A673 (cell line): Measurements from ENCODE around the gene MS4A13. TPM values are rescaled to one million over a fixed set of nuclear protein-coding genes. Genes with fewer than 3 reads are reported as not detected.

Experiments used
- BruUV-seq: library from RNA; stranded (reverse); fragments of 400-500 nt; replicated peaks from 2 replicates; lab custom pipeline; 2021; lab: Mats Ljungman, UMichigan
- CTCF ChIA-PET: fragments of 300-600 bp; sonication (Branson Sonifier 250); formaldehyde crosslinking; loops from one replicate; lab custom pipeline; 2022; ENCODE audit warnings: antibody characterized with exemption; lab: Charles Lee
- POLR2A ChIA-PET: fragments of 300-600 bp; sonication (Branson Sonifier 250); formaldehyde crosslinking; loops from one replicate; lab custom pipeline; 2022; ENCODE audit warnings: antibody characterized with exemption; ENCODE audit not compliant: low non-redundant PET; lab: Charles Lee
- DNase-seq: peaks from one replicate; pipeline ENCODE4 v3.0.0-alpha.2; 2015; ENCODE audit warnings: low spot score
- H3K27ac ChIP-seq: fragments of 200-600 bp; sonication (generic); 2 replicates; pipeline ENCODE4 v1.5.1; 2016; ENCODE audit warnings: mixed run types, low read depth, mild to moderate bottlenecking, mixed read lengths, antibody characterized with exemption, low read length; ENCODE audit not compliant: poor library complexity, severe bottlenecking
- H3K27me3 ChIP-seq: fragments of 200-600 bp; sonication (generic); replicated peaks from 2 replicates; pipeline ENCODE4 v1.6.1; 2017; ENCODE audit warnings: mixed run types, low read depth, mild to moderate bottlenecking, mixed read lengths, antibody characterized with exemption, low read length; ENCODE audit not compliant: insufficient read depth, poor library complexity
- H3K36me3 ChIP-seq: fragments of 200-600 bp; sonication (generic); 2 replicates; pipeline ENCODE4 v1.6.1; 2016; ENCODE audit warnings: mixed run types, mild to moderate bottlenecking, mixed read lengths, antibody characterized with exemption, low read length; ENCODE audit not compliant: insufficient read depth, poor library complexity, severe bottlenecking
- H3K4me1 ChIP-seq: fragments of 200-600 bp; sonication (generic); 2 replicates; pipeline ENCODE4 v1.6.1; 2017; ENCODE audit warnings: mixed run types, mild to moderate bottlenecking, mixed read lengths, antibody characterized with exemption, low read length; ENCODE audit not compliant: insufficient read depth, poor library complexity, severe bottlenecking
- H3K4me3 ChIP-seq: fragments of 200-600 bp; sonication (generic); 2 replicates; pipeline ENCODE4 v1.5.1; 2016; ENCODE audit warnings: low read depth, mixed run types, mild to moderate bottlenecking, mixed read lengths, low read length; ENCODE audit not compliant: poor library complexity, severe bottlenecking
- H3K9me3 ChIP-seq: fragments of 200-600 bp; sonication (generic); 2 replicates; pipeline ENCODE4 v1.6.1; 2016; ENCODE audit warnings: mixed run types, low read depth, mild to moderate bottlenecking, mixed read lengths, antibody characterized with exemption, low read length; ENCODE audit not compliant: poor library complexity, severe bottlenecking
- EZH2 ChIP-seq: fragments of 200-600 bp; sonication (generic); IDR thresholded peaks from 2 replicates; pipeline ENCODE4 v1.6.1; 2017; ENCODE audit warnings: borderline replicate concordance, low read depth, mild to moderate bottlenecking, mixed read lengths, antibody characterized with exemption, low read length; ENCODE audit not compliant: poor library complexity, severe bottlenecking
- intact Hi-C: fragments of 100-400 bp; cut with micrococcal nuclease; formaldehyde crosslinking; loops from one replicate; pipeline ENCODE4 v1.10.0; 2022; ENCODE audit not compliant: unreplicated experiment
- total RNA-seq: library from RNA; stranded (reverse); gene quantifications from 2 replicates; pipeline ENCODE4 v1.2.3, GENCODE V29; 2021
- TF ChIP-seq, protein P1 (sequence below): fragments of 300-800, 200-600 bp; sonication (generic); conservative IDR thresholded peaks from 2 replicates; pipeline ENCODE4 v1.5.1; 2017; ENCODE audit warnings: low read depth, mild to moderate bottlenecking, antibody characterized with exemption, low read length, moderate library complexity, mixed read lengths

MS4A13 gene
- total RNA-seq, 1 experiment from 2014 or later, result not detected

DNA sequence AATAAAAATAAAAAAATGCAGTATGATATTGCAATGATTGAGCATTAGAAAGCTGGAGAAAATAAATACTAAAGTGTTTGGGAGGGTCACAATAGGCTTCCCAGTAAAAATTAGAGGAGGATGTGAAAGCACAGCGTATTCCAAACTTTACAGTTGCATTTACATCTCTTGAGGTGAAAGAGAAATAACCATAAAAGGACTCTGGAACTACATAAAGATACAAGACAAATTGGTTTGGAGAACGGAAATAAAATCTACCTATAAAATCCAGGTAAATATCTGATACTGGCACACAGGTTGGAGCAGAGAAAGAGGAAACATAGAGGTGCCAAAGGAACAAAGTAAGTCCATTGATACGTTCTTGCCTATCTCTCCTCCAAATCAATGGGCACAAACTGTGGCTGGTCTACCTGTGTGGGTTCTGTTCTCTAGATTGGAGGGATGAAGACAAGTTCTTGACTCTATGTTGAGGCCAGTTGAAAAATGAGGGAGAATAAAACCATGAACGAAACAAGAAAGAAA, 22.6 kb upstream of the MS4A13 start, which contains the start of gene MS4A12:
MS4A12 (plus strand) TSS at position 291 of the 522 bp plus-strand sequence. CDS start 4,541 bp downstream, outside the sequence.
- Histone ChIP-seq H3K27me3 (peaks cover 4% of the 10 kb centered on the region), H3K36me3 (no peaks in the 10 kb centered on the region), H3K4me1 (no peaks in the 10 kb centered on the region), H3K27ac (no peak within 1 kb of the TSS), H3K9me3 (no peaks in the 10 kb centered on the region), H3K4me3 (no peak within 1 kb of the TSS)
- no peak for DNase-seq
- POLR2A ChIA-PET, result no interaction called here
- intact Hi-C loops, result no loop called here
- CTCF ChIA-PET, result no interaction called here
- TF ChIP-seq EZH2, result no peak
- TF ChIP-seq, protein P1, sequence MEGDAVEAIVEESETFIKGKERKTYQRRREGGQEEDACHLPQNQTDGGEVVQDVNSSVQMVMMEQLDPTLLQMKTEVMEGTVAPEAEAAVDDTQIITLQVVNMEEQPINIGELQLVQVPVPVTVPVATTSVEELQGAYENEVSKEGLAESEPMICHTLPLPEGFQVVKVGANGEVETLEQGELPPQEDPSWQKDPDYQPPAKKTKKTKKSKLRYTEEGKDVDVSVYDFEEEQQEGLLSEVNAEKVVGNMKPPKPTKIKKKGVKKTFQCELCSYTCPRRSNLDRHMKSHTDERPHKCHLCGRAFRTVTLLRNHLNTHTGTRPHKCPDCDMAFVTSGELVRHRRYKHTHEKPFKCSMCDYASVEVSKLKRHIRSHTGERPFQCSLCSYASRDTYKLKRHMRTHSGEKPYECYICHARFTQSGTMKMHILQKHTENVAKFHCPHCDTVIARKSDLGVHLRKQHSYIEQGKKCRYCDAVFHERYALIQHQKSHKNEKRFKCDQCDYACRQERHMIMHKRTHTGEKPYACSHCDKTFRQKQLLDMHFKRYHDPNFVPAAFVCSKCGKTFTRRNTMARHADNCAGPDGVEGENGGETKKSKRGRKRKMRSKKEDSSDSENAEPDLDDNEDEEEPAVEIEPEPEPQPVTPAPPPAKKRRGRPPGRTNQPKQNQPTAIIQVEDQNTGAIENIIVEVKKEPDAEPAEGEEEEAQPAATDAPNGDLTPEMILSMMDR, result no peak
- no TSS peak for BruUV-seq

DNA sequence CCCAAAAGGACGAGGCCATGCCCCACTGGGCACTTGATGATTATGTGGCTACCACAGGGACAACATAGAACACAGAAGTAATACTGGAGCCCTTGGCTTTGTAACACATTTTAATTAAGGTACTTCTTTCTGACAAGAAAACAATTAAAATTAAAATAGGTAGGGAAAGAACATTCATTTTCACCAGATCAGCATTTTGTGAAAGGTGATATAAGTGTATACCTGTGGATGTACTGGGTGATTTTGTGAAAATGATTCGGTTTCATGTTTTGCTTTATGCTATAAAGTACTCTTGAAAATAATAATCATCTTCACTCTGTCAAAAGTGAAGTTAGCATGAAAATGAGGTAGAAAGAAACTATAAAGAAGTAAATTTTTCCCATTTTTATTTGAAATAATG, 21.7 kb upstream of the MS4A13 start:
- Histone ChIP-seq H3K4me1 (no peaks in the 10 kb centered on the region), H3K27me3 (peaks cover 4% of the 10 kb centered on the region), H3K4me3 (no peak overlapping the region), H3K36me3 (no peaks in the 10 kb centered on the region), H3K27ac (no peak overlapping the region), H3K9me3 (no peaks in the 10 kb centered on the region)
- intact Hi-C loops, result no loop called here
- TF ChIP-seq, protein P1, result no peak
- no peak for TF ChIP-seq EZH2
- ChIA-PET CTCF (interaction anchor here (1.5 kb wide), 1 partner anchor 130 kb away, joined by 4 read pairs; no protein-coding TSS in a partner anchor), POLR2A (no interaction called here)
- DNase-seq, result no peak
- BruUV-seq, result no TSS peak

DNA sequence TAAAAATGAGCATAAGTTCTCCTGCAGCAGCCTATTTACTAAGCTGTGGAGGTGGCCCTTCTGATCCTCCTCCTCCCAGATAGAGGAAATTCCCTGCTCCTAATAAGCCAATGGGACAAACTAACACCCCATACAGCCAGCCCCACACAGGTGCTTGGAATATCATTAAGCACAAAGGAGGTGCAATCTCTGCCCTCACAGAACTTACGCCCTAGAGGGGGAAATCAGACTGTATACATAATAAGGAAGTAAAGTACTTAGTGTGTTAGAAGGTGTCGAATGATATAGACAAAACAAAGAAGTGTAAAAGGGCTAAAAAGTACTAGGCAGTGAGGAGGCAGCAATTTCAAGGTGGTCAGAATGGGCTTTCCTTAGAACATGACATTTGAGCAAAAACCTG, 16.8 kb upstream of the MS4A13 start:
- CTCF ChIA-PET, result no interaction called here
- Histone ChIP-seq H3K4me3 (no peak overlapping the region), H3K36me3 (no peaks in the 10 kb centered on the region), H3K9me3 (no peaks in the 10 kb centered on the region), H3K4me1 (no peaks in the 10 kb centered on the region), H3K27ac (no peak overlapping the region), H3K27me3 (peaks cover 10% of the 10 kb centered on the region)
- TF ChIP-seq, protein P1, result no peak
- no peak for TF ChIP-seq EZH2
- POLR2A ChIA-PET, result no interaction called here
- DNase-seq, result no peak
- intact Hi-C loops, result no loop called here
- BruUV-seq, result no TSS peak
